ENCODE results near the gene ROR1. TPM values are rescaled to one million over a fixed set of nuclear protein-coding genes. Genes with fewer than 3 reads are reported as not detected.
A peak's percentile ranks its signal among the peaks of the same experiment; 100 is the strongest.

The ROR1 gene
- total and polyA plus RNA-seq, 3 donors from 2014 or later = 3.3 to 5.1 (median 4.6) TPM

DNA sequence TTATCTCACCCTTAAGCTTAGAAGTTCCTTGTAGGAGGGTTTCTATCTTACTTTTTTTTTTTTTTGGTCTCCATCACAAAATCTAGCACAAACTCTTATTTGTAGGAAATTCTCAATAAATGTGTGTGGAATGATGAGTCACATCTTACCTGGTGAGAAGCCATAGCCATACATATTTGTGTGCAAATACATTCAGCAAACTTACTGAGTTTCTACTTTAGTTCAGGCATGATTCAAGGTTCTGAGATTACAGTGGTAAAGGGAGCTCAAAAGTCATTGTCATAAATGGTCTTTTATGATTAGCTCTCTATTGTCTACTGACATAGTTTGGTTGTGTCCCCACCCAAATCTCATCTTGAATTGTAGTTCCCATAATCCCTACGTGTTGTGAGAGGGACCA is 236.5 kb downstream of the ROR1 start:
- TF ChIP-seq, protein P1, sequence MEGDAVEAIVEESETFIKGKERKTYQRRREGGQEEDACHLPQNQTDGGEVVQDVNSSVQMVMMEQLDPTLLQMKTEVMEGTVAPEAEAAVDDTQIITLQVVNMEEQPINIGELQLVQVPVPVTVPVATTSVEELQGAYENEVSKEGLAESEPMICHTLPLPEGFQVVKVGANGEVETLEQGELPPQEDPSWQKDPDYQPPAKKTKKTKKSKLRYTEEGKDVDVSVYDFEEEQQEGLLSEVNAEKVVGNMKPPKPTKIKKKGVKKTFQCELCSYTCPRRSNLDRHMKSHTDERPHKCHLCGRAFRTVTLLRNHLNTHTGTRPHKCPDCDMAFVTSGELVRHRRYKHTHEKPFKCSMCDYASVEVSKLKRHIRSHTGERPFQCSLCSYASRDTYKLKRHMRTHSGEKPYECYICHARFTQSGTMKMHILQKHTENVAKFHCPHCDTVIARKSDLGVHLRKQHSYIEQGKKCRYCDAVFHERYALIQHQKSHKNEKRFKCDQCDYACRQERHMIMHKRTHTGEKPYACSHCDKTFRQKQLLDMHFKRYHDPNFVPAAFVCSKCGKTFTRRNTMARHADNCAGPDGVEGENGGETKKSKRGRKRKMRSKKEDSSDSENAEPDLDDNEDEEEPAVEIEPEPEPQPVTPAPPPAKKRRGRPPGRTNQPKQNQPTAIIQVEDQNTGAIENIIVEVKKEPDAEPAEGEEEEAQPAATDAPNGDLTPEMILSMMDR (IDR thresholded peaks at IDR 0.05) = no peak
- no peak for TF ChIP-seq POLR2A (IDR thresholded peaks at IDR 0.05)
- Histone ChIP-seq H3K4me1 (no peaks in the 10 kb centered on the region), H3K27me3 (no peaks in the 10 kb centered on the region), H3K36me3 (ENCODE audit: low read depth, missing control alignments) (no peaks in the 10 kb centered on the region), H3K27ac (no peak overlapping the region), H3K4me3 (no peak overlapping the region), H3K9me3 (no peaks in the 10 kb centered on the region)
- 91 to 93% methylated on average over 1 of the region's 1 CpG for WGBS, 2 donors
- intact Hi-C loops (cut with DNase I; ENCODE audit: low total_unique reads) = no loop called here
- no peak for DNase-seq

DNA sequence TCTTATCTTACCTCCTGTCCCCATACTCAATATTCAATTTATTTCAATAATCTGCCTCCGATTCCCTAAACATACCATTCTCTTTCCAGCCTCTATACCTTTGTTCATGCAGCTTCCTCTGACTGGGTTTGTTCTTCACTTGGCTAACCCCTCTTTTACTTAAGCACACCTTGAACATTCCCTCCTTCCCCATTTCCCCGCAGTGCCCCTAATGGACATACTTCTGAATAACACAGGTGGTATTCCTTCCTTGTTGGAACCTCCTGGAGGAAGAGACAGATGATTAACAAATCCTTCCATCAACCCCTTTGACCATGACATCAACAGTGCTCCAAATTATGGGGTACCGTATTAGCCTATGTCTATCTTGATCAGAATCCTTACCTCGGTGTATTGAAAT is 239.6 kb downstream of the ROR1 start:
- no peak for DNase-seq
- Histone ChIP-seq H3K9me3 (no peaks in the 10 kb centered on the region), H3K4me3 (no peak overlapping the region), H3K4me1 (no peaks in the 10 kb centered on the region), H3K36me3 (ENCODE audit: low read depth, missing control alignments) (no peaks in the 10 kb centered on the region), H3K27ac (no peak overlapping the region), H3K27me3 (no peaks in the 10 kb centered on the region)
- intact Hi-C loops (cut with DNase I; ENCODE audit: low total_unique reads) = no loop called here
- TF ChIP-seq, protein P1 (IDR thresholded peaks at IDR 0.05) = no peak
- TF ChIP-seq POLR2A (IDR thresholded peaks at IDR 0.05) = no peak
- WGBS, 2 donors = 82 to 92% methylated on average over 4 of the region's 4 CpGs

DNA sequence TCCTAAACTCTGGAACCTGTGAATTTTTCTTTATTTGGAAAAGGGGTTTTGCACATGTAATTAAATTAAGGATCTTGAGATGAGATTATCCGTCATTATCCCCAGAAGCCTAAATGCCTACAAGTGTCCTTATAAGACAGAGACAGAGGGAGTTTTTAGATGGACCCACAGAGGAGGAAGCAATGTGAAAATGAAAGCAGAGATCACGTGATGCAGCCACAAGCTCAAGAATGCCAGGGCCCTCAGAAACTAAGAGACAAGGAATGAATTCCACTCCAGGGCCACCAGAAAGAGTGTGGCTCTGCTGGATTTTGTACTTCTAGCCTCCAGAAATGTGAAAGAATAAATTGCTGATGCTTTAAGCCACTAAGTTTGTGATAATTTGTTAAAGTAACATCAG is 246.0 kb downstream of the ROR1 start:
- DNase-seq = peak; percentile 36
- Histone ChIP-seq H3K4me1 (peaks cover 3% of the 10 kb centered on the region), H3K27me3 (no peaks in the 10 kb centered on the region), H3K27ac (peak overlapping the region; percentile 10 to 53), H3K4me3 (no peak overlapping the region), H3K36me3 (ENCODE audit: low read depth, missing control alignments) (no peaks in the 10 kb centered on the region), H3K9me3 (no peaks in the 10 kb centered on the region)
- TF ChIP-seq, protein P1 (IDR thresholded peaks at IDR 0.05) = no peak
- no peak for TF ChIP-seq POLR2A (IDR thresholded peaks at IDR 0.05)
- 37 to 54% methylated on average over 2 of the region's 2 CpGs for WGBS, 2 donors
- intact Hi-C loops (cut with DNase I; ENCODE audit: low total_unique reads) = no loop called here

DNA sequence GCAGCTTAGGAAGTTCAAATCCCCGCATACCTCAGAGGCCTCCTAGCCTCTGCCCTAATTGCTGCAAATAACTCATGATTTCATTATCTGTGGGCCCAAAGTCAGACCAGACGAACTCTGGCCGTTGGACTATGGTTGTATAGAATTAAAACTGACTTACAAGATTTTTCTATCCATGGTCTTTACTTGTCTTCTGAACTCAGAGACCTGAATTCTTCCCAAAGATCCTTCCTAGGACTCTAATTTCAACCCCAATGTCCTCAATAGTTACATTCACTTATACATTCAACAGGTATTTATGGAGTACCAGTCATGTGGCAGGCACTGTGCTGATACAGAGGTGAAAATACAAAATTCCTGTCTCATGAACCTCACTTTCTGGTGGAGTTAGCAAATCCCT is 247.2 kb downstream of the ROR1 start:
- Histone ChIP-seq H3K27ac (no peak overlapping the region), H3K27me3 (no peaks in the 10 kb centered on the region), H3K9me3 (no peaks in the 10 kb centered on the region), H3K4me3 (no peak overlapping the region), H3K4me1 (peaks cover 3% of the 10 kb centered on the region), H3K36me3 (ENCODE audit: low read depth, missing control alignments) (no peaks in the 10 kb centered on the region)
- 85 to 93% methylated on average over 3 of the region's 3 CpGs for WGBS, 2 donors
- TF ChIP-seq POLR2A (IDR thresholded peaks at IDR 0.05) = no peak
- TF ChIP-seq, protein P1 (IDR thresholded peaks at IDR 0.05) = no peak
- intact Hi-C loops (cut with DNase I; ENCODE audit: low total_unique reads) = no loop called here
- DNase-seq = no peak

DNA sequence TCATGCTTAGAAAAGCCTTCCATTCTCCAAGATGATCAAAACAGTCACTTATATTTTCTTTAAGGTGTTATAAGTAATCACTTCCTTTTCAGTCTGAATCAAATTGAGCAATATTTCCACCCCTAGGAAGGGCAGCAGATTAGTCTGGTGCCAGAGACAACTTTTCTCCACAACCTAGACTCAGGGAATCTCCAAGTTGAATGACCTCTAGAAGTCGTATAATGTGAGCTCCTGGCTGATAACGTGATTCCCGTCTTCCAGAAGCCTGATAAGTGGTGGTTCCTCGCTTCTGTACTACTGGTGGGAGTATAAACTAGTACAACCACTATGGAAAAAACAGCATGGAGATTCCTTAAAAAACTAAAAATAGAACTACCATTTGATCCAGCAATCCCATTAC is 251.2 kb downstream of the ROR1 start:
- Histone ChIP-seq H3K9me3 (no peaks in the 10 kb centered on the region), H3K27ac (no peak overlapping the region), H3K27me3 (no peaks in the 10 kb centered on the region), H3K4me1 (peaks cover 1% of the 10 kb centered on the region), H3K4me3 (no peak overlapping the region), H3K36me3 (ENCODE audit: low read depth, missing control alignments) (no peaks in the 10 kb centered on the region)
- TF ChIP-seq, protein P1 (IDR thresholded peaks at IDR 0.05) = no peak
- TF ChIP-seq POLR2A (IDR thresholded peaks at IDR 0.05) = no peak
- DNase-seq = no peak
- intact Hi-C loops (cut with DNase I; ENCODE audit: low total_unique reads) = no loop called here
- WGBS, 2 donors = 75 to 78% methylated on average over 4 of the region's 4 CpGs

Data from testis (tissue), 3 donors.